Spleen (tissue), 7 donors: ENCODE measurements around the gene DPM1.

Experiments
- CTCF ChIP-seq, 11 experiments: fragments of 200-600 bp in 7 of 11; fragments of 450-650 bp in 4 of 11; sonication (generic) in 4 of 11; IDR thresholded peaks in 8 of 11; conservative IDR thresholded peaks in 3 of 11; 1 replicate in 7 of 11; 2 replicates in 4 of 11; pipeline versions ENCODE4 v1.4.0 to v1.8.0; 2016 to 2021; ENCODE audit warnings: antibody characterized with exemption in 11 of 11, inconsistent platforms in 4 of 11, mild to moderate bottlenecking in 1 of 11
- POLR2A ChIP-seq, 3 donors: fragments of 450-650 bp; IDR thresholded peaks; one replicate each; pipeline ENCODE4 v1.5.1; 2017; ENCODE audit warnings: antibody characterized with exemption in 3 of 3, mild to moderate bottlenecking in 1 of 3
- donor health status: DM: no; HTN: no; CAD: no; lungs with moderate emphysema.
- donor health status: DM: no; HTN: no; CAD: no.
- donor health status: DM: no; HTN: no; CAD: no.

DNA sequence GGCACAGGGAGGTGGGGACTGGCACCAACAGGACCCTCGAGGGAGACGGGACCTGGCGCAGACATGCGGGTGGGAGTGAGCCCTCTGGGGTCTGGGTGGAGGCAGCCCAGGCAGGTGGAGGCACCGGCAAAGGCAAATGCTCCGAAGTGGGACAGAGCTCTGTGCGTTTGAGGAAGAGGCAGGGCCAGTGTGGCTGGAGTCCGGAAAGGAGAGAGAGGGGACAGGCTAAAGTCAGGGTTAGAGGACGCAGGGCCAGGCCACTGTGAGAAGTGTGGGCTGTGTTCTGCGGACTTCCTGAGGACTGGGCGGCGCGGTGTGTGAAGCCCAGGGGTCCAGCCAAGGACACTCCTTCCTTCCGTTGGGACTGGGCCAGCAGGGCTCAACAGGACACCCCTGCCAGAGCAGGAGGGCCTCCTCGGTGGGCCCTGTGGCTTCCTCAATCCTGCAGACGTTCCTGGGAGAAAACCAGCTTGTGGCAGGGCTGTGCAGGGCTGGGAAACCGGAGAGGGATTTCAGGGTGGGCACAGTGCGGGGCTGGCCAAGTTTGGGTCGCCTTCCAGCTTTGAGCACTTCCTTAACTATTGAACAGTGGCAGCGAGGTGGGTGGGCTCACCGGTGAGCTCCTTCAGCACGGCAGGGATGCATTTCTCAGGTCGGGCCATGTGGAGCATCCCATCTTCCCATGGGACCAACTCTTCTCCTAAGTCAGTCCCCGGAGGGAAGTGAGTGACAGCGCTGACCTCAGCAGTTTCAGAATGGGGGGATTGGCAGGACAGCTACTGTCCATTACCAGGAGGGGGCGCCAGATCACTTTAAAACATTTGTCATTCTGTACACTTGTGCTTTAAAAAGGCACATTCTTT, 22.8 kb upstream of the DPM1 start:
- TF ChIP-seq CTCF (IDR thresholded peaks at IDR 0.05 in 8 of 11, conservative IDR thresholded peaks at IDR 0.05 in 3 of 11) = peak in 10 of 11 experiments; percentile 56 to 91 (median 86)
- TF ChIP-seq POLR2A (IDR thresholded peaks at IDR 0.05) = peak in 1 of 3 donors; percentile 53
